Keratinocyte (primary cell): ENCODE results near the gene DNASE1L2.

ENCODE experiments used
- CTCF ChIP-seq, 3 experiments: IDR thresholded peaks in 1 of 3; conservative IDR thresholded peaks in 1 of 3; optimal IDR thresholded peaks in 1 of 3; 2 replicates in 2 of 3; 3 replicates in 1 of 3; pipeline versions ENCODE3 to v1.5.1; 2011; ENCODE audit warnings: low read length in 3 of 3, mild to moderate bottlenecking in 3 of 3, moderate library complexity in 2 of 3, control low read depth in 1 of 3, inconsistent platforms in 1 of 3; ENCODE audit not compliant: insufficient read depth in 2 of 3; ENCODE audit errors: extremely low read depth in 1 of 3
- EZH2 ChIP-seq: IDR thresholded peaks from one replicate; pipeline ENCODE4 v1.6.1; 2012; ENCODE audit warnings: inconsistent platforms, mild to moderate bottlenecking, low read length, moderate library complexity

- TF ChIP-seq CTCF (optimal IDR thresholded peaks at IDR 0.05 in 1 of 3, IDR thresholded peaks at IDR 0.05 in 1 of 3, conservative IDR thresholded peaks at IDR 0.05 in 1 of 3; ENCODE audit: extremely low read depth in 1 of 3, insufficient read depth in 2 of 3, low read length in 3 of 3) (no peak), EZH2 (no peak)
Measured at GRCh38 chr16:2256531-2257140, 20.4 kb downstream of the DNASE1L2 start.
